Epithelial cell of prostate (primary cell): Measurements from ENCODE around the gene TFR2.
"Not testable (repeated sequence)": the region's sequence is repeated elsewhere in the genome, so short reads cannot be mapped to it uniquely, and the experiment has no call there.

Experiments used
- DNase-seq: peaks from one replicate; pipeline ENCODE4 v3.0.0-alpha.2; 2011; ENCODE audit warnings: low read depth, low spot score
- H3K27ac ChIP-seq: fragments of 450-650 bp; 2 replicates; pipeline ENCODE4 v1.5.1; 2017; ENCODE audit warnings: mild to moderate bottlenecking

Gene TFR2

DNA sequence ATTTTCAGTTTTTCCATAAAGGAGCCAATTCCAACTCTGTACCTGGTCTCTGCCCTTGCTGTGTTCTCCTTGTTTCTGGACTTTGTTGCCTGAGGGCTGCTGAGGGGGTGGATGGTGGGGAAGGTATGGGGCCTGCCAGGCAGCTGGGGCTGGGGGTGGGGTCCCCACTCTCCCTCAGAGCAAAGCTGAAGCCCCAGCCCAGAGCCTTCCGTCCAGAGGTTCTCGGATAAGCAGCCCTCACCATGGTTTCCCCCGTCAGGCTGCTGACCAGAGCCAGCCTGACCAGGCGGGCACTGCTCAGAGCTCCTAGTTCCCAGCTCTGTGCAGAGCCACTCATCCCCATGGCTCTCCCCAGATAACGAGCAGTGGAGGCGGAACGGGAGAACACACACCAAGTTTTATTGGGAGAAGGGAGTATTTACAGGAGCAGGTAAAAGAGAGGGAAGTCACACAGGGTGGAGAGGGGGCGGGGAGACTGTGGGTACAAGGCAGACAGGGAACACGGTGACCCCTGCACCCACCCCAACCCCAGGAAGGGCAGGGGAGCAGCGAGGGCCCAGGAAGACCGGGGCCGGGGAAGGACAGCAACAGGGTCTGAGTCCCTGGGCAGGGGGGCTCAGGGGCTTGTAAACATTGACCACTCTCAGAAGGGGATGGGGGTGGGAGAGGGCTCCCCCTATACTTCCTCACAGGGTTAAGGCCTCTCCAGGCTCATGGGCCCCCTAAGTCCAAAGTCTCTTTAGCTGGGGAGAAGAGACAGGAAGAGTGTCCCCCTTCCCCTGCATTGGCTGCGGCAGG, 38.0 kb upstream of the TFR2 start:
- peak overlapping the region; percentile 3 for H3K27ac ChIP-seq
- no peak for DNase-seq

DNA sequence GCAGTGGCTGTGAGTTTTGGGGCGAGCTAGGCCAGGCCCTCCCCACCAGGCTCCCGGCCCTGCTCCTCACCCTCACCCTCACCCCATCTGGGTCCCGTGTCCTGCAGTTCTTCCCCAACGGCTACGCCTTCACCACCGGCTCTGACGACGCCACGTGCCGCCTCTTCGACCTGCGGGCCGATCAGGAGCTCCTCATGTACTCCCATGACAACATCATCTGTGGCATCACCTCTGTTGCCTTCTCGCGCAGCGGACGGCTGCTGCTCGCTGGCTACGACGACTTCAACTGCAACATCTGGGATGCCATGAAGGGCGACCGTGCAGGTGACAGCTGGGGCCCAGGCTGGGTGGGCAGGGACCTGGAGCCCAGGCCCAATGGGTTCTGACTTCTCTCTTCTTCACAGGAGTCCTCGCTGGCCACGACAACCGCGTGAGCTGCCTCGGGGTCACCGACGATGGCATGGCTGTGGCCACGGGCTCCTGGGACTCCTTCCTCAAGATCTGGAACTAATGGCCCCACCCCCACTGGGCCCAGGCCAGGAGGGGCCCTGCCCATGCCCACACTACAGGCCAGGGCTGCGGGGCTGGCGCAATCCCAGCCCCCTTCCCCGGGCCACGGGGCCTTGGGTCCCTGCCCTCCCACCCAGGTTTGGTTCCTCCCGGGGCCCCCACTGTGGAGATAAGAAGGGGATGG, 37.1 kb upstream of the TFR2 start:
- DNase-seq, result no peak
- H3K27ac ChIP-seq, result no peak overlapping the region

DNA sequence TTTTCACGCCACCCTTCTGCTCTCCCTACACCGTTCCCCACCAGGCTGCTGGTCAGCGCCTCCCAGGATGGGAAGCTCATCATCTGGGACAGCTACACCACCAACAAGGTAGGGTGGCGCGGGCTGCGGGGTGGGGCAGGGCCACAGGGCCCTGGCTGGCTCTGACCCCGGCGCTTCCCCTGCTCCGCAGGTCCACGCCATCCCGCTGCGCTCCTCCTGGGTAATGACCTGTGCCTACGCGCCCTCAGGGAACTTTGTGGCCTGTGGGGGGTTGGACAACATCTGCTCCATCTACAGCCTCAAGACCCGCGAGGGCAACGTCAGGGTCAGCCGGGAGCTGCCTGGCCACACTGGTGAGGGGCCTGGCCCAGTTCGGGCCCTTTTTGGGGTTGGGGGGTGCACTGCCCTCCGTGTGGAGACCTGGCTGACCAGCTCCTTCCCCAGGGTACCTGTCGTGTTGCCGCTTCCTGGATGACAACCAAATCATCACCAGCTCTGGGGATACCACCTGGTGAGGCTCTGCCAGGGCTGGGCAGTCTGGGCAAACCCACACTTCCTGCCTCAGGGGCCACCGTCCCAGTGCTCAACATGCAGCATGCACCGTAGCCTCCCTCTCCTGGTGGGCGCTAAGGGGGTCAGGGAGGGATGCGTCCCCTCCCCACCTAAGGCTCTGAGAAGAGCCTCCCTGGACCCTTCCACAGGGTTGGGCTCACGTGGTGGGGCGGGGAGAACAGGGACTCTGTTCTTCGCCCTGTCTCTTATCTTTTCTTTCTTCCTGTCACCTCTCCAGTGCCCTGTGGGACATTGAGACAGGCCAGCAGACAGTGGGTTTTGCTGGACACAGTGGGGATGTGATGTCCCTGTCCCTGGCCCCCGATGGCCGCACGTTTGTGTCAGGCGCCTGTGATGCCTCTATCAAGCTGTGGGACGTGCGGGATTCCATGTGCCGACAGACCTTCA, 36.2 kb upstream of the TFR2 start:
- no peak overlapping the region for H3K27ac ChIP-seq
- DNase-seq, result no peak

DNA sequence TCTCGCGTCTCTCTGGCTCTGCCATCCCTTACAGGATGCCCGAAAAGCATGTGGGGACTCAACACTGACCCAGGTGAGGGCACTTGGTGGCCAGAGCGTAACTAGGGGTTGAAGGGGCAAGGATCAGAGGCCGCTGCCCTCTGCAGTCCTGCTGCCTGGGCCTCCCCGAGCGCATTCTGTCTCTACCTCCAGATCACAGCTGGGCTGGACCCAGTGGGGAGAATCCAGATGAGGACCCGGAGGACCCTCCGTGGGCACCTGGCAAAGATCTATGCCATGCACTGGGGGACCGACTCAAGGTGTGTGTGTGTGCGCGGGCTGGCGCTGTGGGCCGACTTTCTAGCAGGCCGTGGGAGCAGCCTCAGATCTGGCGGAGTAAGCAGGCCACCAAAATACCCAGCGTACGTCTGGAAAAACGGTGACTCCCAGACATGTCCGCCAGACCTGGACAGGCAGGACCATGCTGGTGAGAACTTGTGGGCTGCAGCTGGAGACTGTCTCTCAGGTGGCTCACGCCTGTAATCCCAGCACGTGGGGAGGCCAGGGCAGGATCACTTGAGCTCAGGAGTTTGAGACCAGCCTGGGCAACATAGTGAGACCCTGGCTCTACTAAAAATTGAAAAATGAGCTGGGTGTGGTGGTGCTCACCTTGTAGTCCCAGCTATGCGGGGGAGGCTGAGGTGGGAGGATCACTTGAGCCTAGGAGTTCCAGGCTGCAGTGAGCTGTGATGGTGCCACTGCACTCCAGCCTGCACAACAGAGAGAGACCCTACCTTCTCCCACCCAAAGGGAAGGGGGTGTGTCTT, 35.4 kb upstream of the TFR2 start:
- DNase-seq, result no peak
- peak overlapping the region; percentile 87 for H3K27ac ChIP-seq

DNA sequence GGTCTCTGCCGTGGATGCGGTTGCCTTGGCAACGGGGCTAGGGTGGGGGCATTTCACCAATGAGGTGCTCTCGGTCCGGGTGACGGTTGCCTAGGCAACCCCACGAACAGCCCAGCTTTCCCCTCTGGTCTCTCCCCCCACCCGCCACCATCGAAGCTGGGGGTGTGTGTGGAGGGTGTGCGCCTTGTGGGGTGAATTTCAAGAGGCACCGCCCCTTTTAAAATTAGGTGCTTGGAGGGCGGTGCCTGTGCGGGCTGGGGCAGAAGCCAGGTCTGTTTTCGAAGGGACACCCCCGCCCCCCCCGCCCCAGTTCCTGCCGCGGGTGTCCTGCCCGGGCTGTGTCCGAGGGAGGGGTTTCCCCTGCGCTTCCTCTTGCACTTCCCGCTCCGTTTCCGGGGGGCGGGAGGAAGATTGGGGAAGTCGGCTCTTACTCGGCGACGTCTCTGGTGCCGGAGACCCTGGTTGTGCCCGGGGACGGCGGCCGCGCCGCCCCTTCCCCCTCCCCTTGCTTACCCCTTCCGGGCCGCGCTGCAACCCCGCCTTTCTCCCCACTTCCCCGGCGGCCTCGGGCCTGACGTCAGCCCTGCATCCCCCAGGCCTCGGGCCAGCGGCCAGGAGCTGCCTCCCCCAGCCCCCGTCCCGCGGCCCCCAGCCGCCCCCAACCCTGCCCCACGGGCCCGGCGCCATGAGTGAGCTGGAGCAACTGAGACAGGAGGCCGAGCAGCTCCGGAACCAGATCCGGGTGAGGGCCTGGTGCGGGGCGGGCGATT, 34.4 kb upstream of the TFR2 start:
- DNase-seq, result no peak
- peak overlapping the region; percentile 87 for H3K27ac ChIP-seq

DNA sequence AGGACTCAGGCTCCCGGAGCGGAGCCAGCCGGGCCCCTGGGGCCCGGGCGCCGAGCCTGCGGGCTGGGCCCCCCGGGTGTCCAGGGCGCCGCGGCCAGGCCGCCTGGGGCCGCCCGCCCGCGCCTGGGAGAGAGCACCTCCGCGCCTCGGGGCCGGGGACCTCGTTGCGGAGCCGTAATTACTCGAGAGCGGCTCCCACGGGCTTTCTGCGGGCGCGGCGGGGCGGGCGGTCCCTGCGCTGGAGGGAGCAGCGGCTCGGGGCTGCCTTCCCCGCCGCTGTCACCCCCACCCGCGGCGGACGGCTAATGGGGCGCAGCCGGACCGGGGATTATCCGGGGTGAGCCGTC, 33.7 kb upstream of the TFR2 start:
- no peak for DNase-seq
- peak overlapping the region; percentile 87 for H3K27ac ChIP-seq

DNA sequence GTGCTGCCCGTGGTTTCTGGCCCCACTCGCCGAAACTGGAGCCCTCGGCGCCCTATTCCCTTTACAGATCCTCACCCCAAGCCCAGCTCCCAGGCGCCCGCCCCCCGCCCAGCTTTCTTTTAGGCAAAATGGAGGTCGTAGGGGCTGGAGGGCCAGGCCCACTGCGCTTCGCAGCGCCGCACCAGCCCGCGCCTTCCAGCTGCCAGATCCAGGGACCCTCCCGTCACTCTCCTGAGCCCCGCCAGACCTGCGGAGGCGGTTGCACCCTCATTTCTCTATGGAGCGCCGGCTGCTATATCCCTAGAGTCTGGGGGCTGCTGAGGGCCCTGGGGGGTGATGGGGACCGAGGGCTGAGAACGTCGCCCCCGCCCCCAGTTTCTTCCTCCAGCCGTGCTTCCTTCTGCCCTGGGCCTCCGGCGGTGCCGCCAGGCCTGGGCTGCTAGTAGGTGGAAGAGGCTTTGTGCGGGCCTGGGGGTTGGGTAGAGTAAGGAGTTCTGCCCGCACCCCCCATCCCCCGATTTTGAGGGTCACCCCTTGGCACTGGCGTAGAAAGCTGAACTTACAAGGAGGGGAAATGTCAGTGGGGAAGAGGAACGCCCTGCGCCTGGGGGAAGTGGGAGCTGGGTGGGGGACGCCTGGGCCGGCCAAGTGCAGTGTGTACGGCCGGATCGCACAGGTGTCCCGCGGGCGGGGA, 33.2 kb upstream of the TFR2 start:
- DNase-seq, result no peak
- H3K27ac ChIP-seq, result peak overlapping the region; percentile 87

DNA sequence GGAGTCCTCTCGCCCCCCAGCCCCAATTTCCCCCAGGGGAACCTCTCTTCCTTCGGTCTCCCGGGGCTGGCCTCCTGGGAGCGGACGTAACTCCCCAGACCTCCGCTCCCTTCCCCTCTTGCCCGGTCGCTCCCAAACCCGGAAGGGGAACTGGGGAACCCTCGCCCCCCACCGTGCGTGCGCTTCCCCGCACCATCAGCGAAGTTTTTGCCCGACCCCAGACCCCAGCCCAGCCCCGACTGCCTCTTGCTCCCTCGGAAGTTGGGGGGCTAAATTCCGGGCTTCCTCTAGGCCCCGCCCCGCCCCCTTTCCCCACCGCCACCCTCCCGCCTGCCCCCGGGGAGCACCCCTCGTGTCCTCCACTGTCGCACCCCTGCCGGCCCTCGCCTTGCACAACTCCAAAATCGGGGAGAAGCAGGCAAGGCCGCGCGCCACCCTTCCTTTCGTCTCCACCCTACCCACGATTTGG, 32.6 kb upstream of the TFR2 start:
- DNase-seq, result no peak
- H3K27ac ChIP-seq, result peak overlapping the region; percentile 87

DNA sequence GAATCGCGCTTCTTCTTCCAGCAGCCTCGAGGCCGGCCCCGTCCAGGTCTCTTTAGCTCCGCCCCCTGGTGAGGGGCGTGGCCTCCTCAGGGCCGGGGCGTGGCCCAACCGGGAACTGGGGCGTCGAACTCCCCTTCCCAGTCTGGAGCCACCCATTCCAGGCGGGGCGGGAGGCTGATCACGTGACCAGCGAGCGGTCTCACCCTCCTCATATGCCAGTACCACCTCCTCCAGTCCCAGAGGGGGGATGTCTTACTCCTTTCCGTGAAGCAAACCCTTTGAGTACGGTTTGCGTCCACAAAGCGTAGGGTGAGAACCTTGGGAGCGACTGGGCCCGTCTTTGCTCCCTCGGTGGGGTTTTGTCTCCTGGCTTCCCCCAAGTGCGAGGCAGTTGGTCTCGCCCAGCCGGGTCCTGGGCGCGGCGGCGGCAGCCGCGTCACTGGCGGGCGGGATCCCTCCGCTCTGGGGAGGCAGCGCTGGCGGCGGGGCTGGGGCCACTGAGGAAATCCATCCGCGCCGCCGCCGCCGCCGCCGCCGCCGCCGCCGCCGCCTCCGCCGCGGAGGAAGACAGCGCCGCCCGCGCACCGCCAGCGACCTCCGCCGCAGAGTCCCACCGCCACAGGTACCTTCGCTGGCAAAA, 32.1 kb upstream of the TFR2 start, which contains the start of gene GNB2:
Gene GNB2 (plus strand): TSS at position 439 of the 640 bp plus-strand sequence. CDS start 2,526 bp downstream, outside the sequence.
- H3K27ac ChIP-seq, result peak within 1 kb of the TSS; percentile 87
- DNase-seq, result peak; percentile 94

DNA sequence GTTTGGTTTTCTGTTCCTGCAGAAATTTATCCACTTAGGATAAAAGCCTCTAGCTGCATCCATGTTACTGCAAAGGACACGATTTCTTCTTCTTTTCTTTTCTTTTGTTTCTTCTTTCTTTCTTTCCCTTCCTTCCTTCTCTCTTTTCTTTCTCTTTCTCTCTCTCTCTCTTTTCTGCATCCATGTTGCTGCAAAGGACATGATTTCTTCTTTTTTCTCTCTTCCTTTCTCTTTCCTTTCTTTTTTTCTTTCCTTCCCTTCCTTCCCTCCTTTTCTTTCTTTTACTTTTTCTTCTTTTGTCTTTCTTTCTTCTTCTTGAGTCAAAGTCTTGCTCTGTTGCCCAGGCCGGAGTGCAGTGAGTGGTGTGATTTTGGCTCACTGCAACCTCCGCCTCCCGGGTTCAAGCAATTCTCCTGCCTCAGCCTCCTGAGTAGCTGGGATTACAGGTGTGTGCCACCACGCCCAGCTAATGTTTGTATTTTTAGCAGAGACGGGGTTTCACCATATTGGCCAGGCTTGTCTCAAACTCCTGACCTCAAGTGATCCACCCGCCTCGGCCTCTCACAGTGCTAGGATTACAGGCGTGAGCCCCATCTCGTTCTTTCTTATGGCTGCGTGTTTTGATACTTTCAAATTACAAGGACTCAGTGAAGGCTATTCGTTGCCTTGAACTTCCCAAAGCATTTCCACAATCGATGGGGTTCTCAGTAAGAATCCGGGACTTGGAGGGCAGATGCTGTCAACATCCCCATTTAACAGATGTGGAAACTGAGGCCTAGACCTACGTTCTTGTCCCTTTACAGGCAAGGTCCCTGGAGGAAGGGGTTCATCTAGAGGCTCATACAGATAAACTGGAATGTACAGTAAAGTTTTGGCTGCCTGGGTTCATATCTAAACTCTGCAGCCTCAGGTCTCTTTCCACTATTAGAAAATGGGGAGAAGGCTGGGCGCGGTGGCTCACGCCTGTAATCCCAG, 30.3 kb upstream of the TFR2 start:
- DNase-seq, result no peak
- H3K27ac ChIP-seq, result no peak overlapping the region

DNA sequence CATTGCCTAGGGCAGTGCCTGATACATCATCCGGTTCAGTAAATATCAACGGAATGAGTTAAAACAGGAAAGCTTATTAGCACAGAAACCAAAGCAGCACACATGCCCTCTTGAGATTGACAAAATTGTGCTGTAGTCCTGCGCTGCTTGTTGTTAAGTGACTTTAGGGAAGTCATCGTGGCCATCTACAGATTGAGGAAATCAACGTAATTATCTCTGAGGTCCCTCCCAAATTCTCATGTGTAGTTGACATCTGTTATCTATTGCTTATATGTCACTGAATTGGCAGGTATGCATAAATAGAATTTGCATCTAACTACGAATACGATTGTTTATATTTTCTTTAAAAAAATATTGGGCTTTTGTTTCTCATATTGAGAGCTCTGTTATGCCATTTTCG, 28.7 kb upstream of the TFR2 start:
- DNase-seq, result no peak
- no peak overlapping the region for H3K27ac ChIP-seq

DNA sequence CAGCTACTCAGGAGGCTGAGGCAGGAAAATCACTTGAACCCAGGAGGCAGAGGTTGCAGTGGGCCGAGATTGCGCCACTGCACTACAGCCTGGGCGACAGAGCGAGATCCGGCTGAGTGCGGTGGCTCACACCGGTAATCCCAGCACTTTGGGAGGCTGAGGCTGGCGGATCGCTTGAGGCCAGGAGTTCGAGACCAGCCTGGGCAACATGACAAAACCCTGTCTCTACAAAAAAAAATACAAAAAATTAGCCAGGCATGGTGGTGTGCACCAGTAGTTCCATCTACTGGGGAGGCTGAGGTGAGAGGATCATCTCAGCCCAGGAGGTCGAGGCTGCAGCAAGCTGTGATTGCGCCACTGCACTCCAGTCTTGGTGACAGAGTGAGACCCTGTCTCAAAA, 27.8 kb upstream of the TFR2 start:
- DNase-seq, result not testable (repeated sequence)

DNA sequence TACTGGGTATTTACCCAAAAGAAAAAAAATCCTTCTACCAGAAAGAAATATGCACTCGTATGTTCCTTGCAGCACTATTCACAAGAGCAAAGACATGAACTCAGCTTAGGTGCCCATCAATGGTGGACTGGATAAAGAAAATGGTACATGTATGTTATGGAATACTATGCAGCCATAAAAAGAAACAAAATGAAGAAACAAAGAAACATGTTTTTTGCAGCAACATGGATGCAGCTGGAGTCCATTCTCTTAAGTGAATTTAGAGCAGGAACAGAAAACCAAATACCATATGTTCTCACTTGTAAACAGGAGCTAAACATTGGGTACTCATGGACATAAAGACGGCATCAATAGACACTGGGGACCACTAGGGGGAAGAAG, 26.7 kb upstream of the TFR2 start:
- no peak overlapping the region for H3K27ac ChIP-seq
- no peak for DNase-seq

More for the DNA sequence above, 27.8 kb upstream of the TFR2 start:
- H3K27ac ChIP-seq, result not testable (repeated sequence)

DNA sequence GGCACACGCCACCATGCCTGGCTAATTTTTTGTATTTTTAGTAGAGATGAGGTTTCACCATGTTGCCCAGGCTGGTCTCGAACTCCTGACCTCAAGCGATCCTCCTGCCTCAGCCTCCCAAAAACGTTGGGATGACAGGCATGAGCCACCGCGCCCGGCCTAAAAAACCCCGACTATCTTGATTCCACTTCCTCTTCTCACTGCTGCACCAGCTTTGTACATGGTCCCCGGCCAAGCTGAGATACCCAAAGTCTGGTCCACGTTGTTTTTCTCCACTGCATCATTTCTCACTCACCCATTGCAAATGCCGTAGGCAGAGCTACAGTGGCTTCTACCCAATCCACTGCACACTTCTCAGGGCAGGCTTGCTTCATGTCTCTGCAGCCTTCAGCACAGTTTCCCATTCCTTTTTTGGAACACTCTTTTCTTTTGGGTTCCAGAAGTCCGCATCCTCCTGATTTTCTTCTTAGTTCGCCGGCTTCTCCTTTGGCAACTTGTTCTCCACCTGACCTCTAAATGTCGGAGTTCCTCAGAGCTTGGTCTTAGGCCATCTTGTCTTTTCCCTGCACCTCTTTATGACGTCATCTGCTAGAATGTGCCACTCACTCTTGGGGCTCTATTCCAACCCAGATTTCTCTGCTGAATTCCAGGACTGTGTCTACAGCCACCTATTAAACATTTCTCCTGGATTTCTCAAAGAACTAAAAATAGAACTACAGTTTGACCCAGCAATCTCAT, 26.1 kb upstream of the TFR2 start:
- no peak for DNase-seq
- H3K27ac ChIP-seq, result no peak overlapping the region

DNA sequence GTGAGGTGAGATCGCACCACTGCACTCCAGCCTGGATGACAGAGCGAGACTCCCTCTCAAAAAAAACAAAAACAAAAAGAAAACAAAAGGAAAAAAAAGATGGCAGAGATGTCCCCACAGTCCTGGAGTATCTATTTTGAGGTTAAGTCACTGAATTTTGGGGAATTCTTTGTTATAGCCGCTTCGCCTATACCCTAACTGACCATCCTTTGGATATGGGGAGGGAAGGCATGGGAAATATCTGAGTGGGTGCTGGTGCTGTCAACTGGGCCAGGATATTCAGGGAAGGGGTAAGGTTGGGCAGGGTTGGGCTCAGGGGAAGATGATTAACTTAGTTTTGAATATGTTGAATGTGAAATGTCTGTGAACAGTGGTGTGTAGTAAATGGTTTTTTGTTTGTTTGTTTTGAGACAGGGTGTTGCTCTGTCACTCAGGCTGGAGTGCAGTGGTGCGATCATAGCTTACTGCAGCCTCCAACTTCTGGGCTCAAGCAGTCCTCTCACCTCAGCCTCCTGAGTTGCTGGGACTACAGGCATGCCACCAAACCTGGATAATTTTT, 23.9 kb upstream of the TFR2 start:
- DNase-seq, result no peak
- H3K27ac ChIP-seq, result no peak overlapping the region
